ELR (cell line): Measurements from ENCODE around the gene STX1A.
A peak's percentile ranks its signal among the peaks of the same experiment; 100 is the strongest.
"Not testable (repeated sequence)": the region's sequence is repeated elsewhere in the genome, so short reads cannot be mapped to it uniquely, and the experiment has no call there.

Source experiments
- DNase-seq: peaks from one replicate; pipeline ENCODE4 v3.0.0-alpha.2; 2015; ENCODE audit warnings: low read depth

STX1A gene

GRCh38 chr7:73735528-73735905, 16.0 kb upstream of the STX1A start:
- DNase-seq: no peak

- peak; percentile 92 for DNase-seq
Observed at GRCh38 chr7:73734619-73735527, 15.4 kb upstream of the STX1A start.

- no peak for DNase-seq
Observed at GRCh38 chr7:73732397-73732796, 12.9 kb upstream of the STX1A start.

GRCh38 chr7:73730485-73730884, 11.0 kb upstream of the STX1A start:
- DNase-seq: no peak

GRCh38 chr7:73728551-73728950, 9.1 kb upstream of the STX1A start:
- DNase-seq: no peak

- no peak for DNase-seq
Observed at GRCh38 chr7:73727952-73728351, 8.5 kb upstream of the STX1A start.

- DNase-seq: no peak
Observed at GRCh38 chr7:73726083-73726466, 6.6 kb upstream of the STX1A start.

- no peak for DNase-seq
Observed at GRCh38 chr7:73723813-73724212, 4.3 kb upstream of the STX1A start.

- DNase-seq: no peak
Observed at GRCh38 chr7:73722785-73723184, 3.3 kb upstream of the STX1A start.

GRCh38 chr7:73722182-73722581, 2.7 kb upstream of the STX1A start:
- not testable (repeated sequence) for DNase-seq

- DNase-seq: no peak
Observed at GRCh38 chr7:73721377-73721817, 1.9 kb upstream of the STX1A start.

GRCh38 chr7:73720443-73720842, 974 bp upstream of the STX1A start:
- not testable (repeated sequence) for DNase-seq

- no peak for DNase-seq
Observed at GRCh38 chr7:73719806-73720169, 319 bp upstream of the STX1A start.

- DNase-seq: no peak
Observed at GRCh38 chr7:73718438-73718881, 1.0 kb downstream of the STX1A start.

GRCh38 chr7:73717991-73718405, 1.5 kb downstream of the STX1A start:
- DNase-seq: peak; percentile 98

GRCh38 chr7:73717025-73717807, 2.3 kb downstream of the STX1A start:
- DNase-seq: peak; percentile 41

- no peak for DNase-seq
Observed at GRCh38 chr7:73716318-73716890, 3.1 kb downstream of the STX1A start.

GRCh38 chr7:73715648-73716317, 3.7 kb downstream of the STX1A start:
- DNase-seq: peak; percentile 99

- not testable (repeated sequence) for DNase-seq
Observed at GRCh38 chr7:73713319-73713718, 6.2 kb downstream of the STX1A start.

- no peak for DNase-seq
Observed at GRCh38 chr7:73712773-73713172, 6.7 kb downstream of the STX1A start.

- no peak for DNase-seq
Observed at GRCh38 chr7:73708961-73709549, 10.4 kb downstream of the STX1A start.
